ENCODE data around the gene ACTR10.
A peak's percentile ranks its signal among the peaks of the same experiment; 100 is the strongest.
"Not testable (repeated sequence)": the region's sequence is repeated elsewhere in the genome, so short reads cannot be mapped to it uniquely, and the experiment has no call there.

ACTR10 gene

GRCh38 chr14:58244556-58245387 is 44.8 kb downstream of the ACTR10 start, which contains the start of gene PSMA3:
PSMA3 (plus strand) TSS chr14:58244843; CDS start chr14:58244921, 78 bp downstream.
- Mint-ChIP-seq H3K4me1 (ENCODE audit: low read depth) (peaks cover 42% of the 10 kb centered on the region), H3K36me3 (ENCODE audit: low read depth) (peaks cover 18% of the 10 kb centered on the region), H3K27ac (peak within 1 kb of the TSS; percentile 98), H3K4me3 (peak within 1 kb of the TSS; percentile 99), H3K9me3 (no peaks in the 10 kb centered on the region), H3K27me3 (ENCODE audit: low read depth) (peaks cover 1% of the 10 kb centered on the region)

DNA sequence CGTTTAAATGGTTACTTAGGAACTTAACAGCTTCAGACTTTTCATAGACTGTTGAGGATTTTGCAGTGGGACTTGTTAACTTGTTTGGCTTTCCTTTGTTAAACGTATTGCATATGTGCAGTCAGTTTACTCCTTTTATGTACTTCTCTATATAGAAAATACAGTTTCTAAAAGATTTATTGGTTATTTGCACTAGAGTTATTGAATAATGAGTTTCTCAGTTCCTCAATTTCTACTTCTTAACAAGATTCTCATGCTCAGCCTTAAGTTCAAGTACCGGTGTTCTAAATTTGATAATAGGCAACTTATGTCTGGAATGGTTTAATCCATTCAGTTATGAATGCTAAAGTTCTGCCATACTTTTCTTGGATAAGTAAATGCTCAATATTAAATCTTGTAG is 45.6 kb downstream of the ACTR10 start:
- peaks cover 41% of the 10 kb centered on the region for H3K4me1 Mint-ChIP-seq (ENCODE audit: low read depth)
- H3K9me3 Mint-ChIP-seq = no peaks in the 10 kb centered on the region
- H3K36me3 Mint-ChIP-seq (ENCODE audit: low read depth) = peaks cover 23% of the 10 kb centered on the region
- H3K27me3 Mint-ChIP-seq (ENCODE audit: low read depth) = no peaks in the 10 kb centered on the region
- peak overlapping the region; percentile 99 for H3K4me3 Mint-ChIP-seq
- peak overlapping the region; percentile 98 for H3K27ac Mint-ChIP-seq

- no peaks in the 10 kb centered on the region for H3K9me3 Mint-ChIP-seq
- no peak overlapping the region for H3K4me3 Mint-ChIP-seq
- H3K4me1 Mint-ChIP-seq (ENCODE audit: low read depth) = peaks cover 27% of the 10 kb centered on the region
- H3K27me3 Mint-ChIP-seq (ENCODE audit: low read depth) = no peaks in the 10 kb centered on the region
- peaks cover 36% of the 10 kb centered on the region for H3K36me3 Mint-ChIP-seq (ENCODE audit: low read depth)
- no peak overlapping the region for H3K27ac Mint-ChIP-seq
Measured at GRCh38 chr14:58249611-58250010, 49.7 kb downstream of the ACTR10 start.

DNA sequence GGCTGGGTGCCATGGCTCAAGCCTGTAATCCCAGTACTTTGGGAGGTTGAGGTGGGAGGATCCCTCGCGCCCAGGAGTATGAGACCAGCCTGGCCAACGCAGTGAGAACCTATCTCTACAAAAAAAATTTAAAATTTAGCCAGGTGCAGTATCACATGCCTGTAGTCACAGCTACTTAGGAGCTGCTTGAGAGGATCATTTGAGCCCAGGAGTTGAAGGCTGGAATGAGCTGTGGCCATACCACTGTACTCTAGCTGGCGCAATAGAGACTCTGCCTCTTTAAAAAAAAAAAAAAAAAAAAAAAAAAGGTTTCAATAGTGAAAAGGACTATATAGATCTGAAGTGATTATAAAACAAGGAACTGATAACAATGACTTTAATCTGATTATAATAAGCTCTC is 58.2 kb downstream of the ACTR10 start:
- no peak overlapping the region for H3K27ac Mint-ChIP-seq
- H3K4me3 Mint-ChIP-seq = no peak overlapping the region
- H3K27me3 Mint-ChIP-seq (ENCODE audit: low read depth) = no peaks in the 10 kb centered on the region
- H3K9me3 Mint-ChIP-seq = no peaks in the 10 kb centered on the region
- H3K4me1 Mint-ChIP-seq (ENCODE audit: low read depth) = peaks cover 5% of the 10 kb centered on the region
- peaks cover 32% of the 10 kb centered on the region for H3K36me3 Mint-ChIP-seq (ENCODE audit: low read depth)

GRCh38 chr14:58262005-58262404 is 62.1 kb downstream of the ACTR10 start:
- not testable (repeated sequence) for H3K9me3 Mint-ChIP-seq; H3K4me1 Mint-ChIP-seq (ENCODE audit: low read depth); H3K27me3 Mint-ChIP-seq (ENCODE audit: low read depth); H3K27ac Mint-ChIP-seq; H3K4me3 Mint-ChIP-seq
- H3K36me3 Mint-ChIP-seq (ENCODE audit: low read depth) = peaks cover 40% of the 10 kb centered on the region

- Mint-ChIP-seq H3K4me1 (ENCODE audit: low read depth) (peaks cover 7% of the 10 kb centered on the region), H3K9me3 (no peaks in the 10 kb centered on the region), H3K36me3 (ENCODE audit: low read depth) (peaks cover 44% of the 10 kb centered on the region), H3K27ac (no peak overlapping the region), H3K27me3 (ENCODE audit: low read depth) (no peaks in the 10 kb centered on the region), H3K4me3 (no peak overlapping the region)
Measured at GRCh38 chr14:58265401-58265800, 65.5 kb downstream of the ACTR10 start.

- H3K27ac Mint-ChIP-seq = no peak overlapping the region
- H3K36me3 Mint-ChIP-seq (ENCODE audit: low read depth) = peaks cover 54% of the 10 kb centered on the region
- H3K4me3 Mint-ChIP-seq = no peak overlapping the region
- H3K27me3 Mint-ChIP-seq (ENCODE audit: low read depth) = no peaks in the 10 kb centered on the region
- H3K4me1 Mint-ChIP-seq (ENCODE audit: low read depth) = peaks cover 18% of the 10 kb centered on the region
- no peaks in the 10 kb centered on the region for H3K9me3 Mint-ChIP-seq
Measured at GRCh38 chr14:58270628-58271027, 70.7 kb downstream of the ACTR10 start.

DNA sequence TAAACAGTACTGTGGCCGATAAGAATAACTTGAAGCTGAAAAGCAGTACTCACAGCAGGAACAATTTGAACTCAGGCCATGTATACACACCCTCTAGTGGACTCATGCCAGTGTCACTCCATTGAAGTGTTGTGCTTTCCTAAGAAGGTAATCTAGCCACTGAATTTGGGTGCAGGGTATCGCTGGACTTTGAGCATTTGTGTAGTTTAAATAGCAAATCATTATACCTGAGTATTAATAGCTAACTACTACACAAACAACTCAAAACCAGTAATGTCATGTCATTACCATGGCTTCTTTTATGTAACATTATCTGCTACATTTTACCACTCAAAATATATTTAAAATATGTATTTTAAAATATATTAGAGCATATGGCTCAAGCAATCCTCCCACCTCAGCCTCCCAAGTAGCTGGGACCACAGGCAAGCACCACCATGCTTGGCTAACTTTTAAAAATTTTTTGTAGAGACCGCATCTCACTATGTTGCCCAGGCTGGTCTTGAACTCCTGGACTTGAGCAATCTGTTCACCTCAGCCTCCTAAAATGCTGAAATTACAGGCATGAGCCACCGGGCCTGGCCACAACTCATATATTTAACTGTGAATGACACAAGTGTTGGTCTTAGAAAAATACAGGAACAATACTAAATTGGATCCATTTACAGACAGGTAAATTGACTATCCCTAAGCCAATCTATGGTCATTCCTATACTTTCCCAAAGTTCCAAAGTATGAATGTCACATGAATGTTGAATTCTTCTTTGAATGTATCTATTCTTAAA is 72.8 kb downstream of the ACTR10 start:
- peaks cover 44% of the 10 kb centered on the region for H3K36me3 Mint-ChIP-seq (ENCODE audit: low read depth)
- H3K4me1 Mint-ChIP-seq (ENCODE audit: low read depth) = peaks cover 26% of the 10 kb centered on the region
- no peaks in the 10 kb centered on the region for H3K9me3 Mint-ChIP-seq
- H3K4me3 Mint-ChIP-seq = no peak overlapping the region
- no peaks in the 10 kb centered on the region for H3K27me3 Mint-ChIP-seq (ENCODE audit: low read depth)
- no peak overlapping the region for H3K27ac Mint-ChIP-seq

DNA sequence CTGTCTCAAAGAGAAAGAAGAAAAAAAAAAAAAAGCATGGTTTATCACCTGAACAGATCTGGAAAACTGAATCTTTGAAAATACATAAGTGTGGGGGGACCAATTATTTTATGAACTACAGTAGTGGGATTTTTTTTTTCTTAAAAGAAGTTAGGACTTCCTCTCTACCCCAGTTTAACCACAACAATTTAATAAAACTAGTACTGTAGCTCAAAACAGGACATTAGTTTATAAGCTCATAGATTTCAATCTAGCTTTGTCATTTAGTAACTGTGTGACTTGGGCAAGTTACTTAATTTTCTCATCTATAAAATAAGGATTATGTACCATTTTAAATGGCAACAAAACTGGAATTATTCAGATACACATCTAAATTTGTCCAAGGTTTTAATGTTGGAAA is 74.9 kb downstream of the ACTR10 start:
- H3K36me3 Mint-ChIP-seq (ENCODE audit: low read depth) = peaks cover 38% of the 10 kb centered on the region
- H3K4me1 Mint-ChIP-seq (ENCODE audit: low read depth) = peaks cover 31% of the 10 kb centered on the region
- peak overlapping the region; percentile 29 for H3K4me3 Mint-ChIP-seq
- H3K27ac Mint-ChIP-seq = peak overlapping the region; percentile 72
- no peaks in the 10 kb centered on the region for H3K9me3 Mint-ChIP-seq
- H3K27me3 Mint-ChIP-seq (ENCODE audit: low read depth) = no peaks in the 10 kb centered on the region

DNA sequence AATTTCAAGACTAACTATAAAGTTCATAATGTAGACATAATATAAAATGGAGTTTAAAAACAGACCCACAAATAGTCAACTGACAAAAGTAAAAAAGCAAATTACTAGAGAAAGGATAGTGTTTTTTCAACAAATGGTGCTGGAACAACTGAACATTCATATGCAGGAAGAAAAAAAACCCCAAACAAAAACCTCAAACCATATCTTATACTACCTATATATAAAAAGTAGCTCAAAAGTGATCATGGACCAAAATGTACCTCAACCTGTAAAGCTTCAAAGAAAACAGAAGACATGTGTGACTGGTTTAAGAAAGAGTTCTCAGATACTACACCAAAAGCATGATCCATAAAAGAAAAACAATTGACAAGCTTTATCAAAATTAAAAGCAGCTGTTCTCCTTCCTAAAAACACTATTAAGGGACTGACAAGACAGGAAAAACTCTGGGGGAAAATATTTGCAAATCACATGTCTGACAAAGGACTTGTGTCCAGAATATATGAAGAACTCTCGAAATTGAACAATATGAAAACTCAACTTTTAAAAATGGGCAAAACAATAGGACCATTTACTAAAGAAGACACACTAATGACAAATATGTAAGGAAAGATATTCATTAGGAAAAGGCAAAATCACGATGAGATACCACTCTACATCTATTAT is 75.7 kb downstream of the ACTR10 start:
- Mint-ChIP-seq H3K4me3 (peak overlapping the region; percentile 29), H3K9me3 (no peaks in the 10 kb centered on the region), H3K4me1 (ENCODE audit: low read depth) (peaks cover 31% of the 10 kb centered on the region), H3K27me3 (ENCODE audit: low read depth) (no peaks in the 10 kb centered on the region), H3K36me3 (ENCODE audit: low read depth) (peaks cover 33% of the 10 kb centered on the region), H3K27ac (peak overlapping the region; percentile 72)

GRCh38 chr14:58276208-58276607 is 76.3 kb downstream of the ACTR10 start:
- no peaks in the 10 kb centered on the region for H3K27me3 Mint-ChIP-seq (ENCODE audit: low read depth)
- H3K9me3 Mint-ChIP-seq = no peaks in the 10 kb centered on the region
- H3K4me3 Mint-ChIP-seq = no peak overlapping the region
- peaks cover 36% of the 10 kb centered on the region for H3K4me1 Mint-ChIP-seq (ENCODE audit: low read depth)
- H3K36me3 Mint-ChIP-seq (ENCODE audit: low read depth) = peaks cover 34% of the 10 kb centered on the region
- H3K27ac Mint-ChIP-seq = peak overlapping the region; percentile 45

DNA sequence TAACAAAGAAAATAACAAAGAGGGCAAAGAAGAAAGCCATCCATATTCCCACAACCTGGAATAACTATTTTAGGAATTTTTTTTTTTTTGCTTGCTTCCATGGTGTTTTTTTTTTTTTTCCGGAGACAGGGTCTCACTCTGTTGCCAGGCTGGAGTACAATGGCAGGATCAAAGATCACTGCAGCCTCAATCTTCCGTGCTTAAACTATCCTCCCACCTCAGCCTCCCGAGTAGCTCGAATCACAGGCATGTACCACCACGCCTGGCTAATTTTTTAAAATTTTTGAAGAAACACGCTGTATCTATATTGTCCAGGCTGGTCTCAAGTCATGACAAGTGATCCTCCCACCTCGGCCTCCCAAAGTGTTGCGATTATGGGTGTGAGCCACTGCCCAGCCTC is 78.2 kb downstream of the ACTR10 start:
- Mint-ChIP-seq H3K4me1 (ENCODE audit: low read depth) (peaks cover 52% of the 10 kb centered on the region), H3K27me3 (ENCODE audit: low read depth) (no peaks in the 10 kb centered on the region), H3K27ac (no peak overlapping the region), H3K36me3 (ENCODE audit: low read depth) (peaks cover 31% of the 10 kb centered on the region), H3K4me3 (no peak overlapping the region), H3K9me3 (no peaks in the 10 kb centered on the region)

GRCh38 chr14:58280954-58281787 is 81.2 kb downstream of the ACTR10 start:
- H3K9me3 Mint-ChIP-seq = no peaks in the 10 kb centered on the region
- peaks cover 45% of the 10 kb centered on the region for H3K4me1 Mint-ChIP-seq (ENCODE audit: low read depth)
- no peaks in the 10 kb centered on the region for H3K27me3 Mint-ChIP-seq (ENCODE audit: low read depth)
- H3K4me3 Mint-ChIP-seq = peak overlapping the region; percentile 55
- peak overlapping the region; percentile 94 for H3K27ac Mint-ChIP-seq
- H3K36me3 Mint-ChIP-seq (ENCODE audit: low read depth) = peaks cover 36% of the 10 kb centered on the region

- Mint-ChIP-seq H3K27me3 (ENCODE audit: low read depth) (no peaks in the 10 kb centered on the region), H3K4me3 (peak overlapping the region; percentile 55), H3K27ac (peak overlapping the region; percentile 94), H3K36me3 (ENCODE audit: low read depth) (peaks cover 39% of the 10 kb centered on the region), H3K4me1 (ENCODE audit: low read depth) (peaks cover 39% of the 10 kb centered on the region), H3K9me3 (no peaks in the 10 kb centered on the region)
Measured at GRCh38 chr14:58281969-58282368, 82.0 kb downstream of the ACTR10 start.

Data from T-helper 1 cell treated with Interleukin-12 subunit alpha and Interleukin-12 subunit beta and Interleukin-4 antibody, amounts not matched to agents 30 μg/mL and 1 μg/mL, for 36 hours (primary cell).